MM.1S (cell line): ENCODE results near the gene NSMF.

Source experiments
- DNase-seq: peaks from one replicate; pipeline ENCODE4 v3.0.0-alpha.2; 2015
- H2AFZ ChIP-seq: fragments of 300-600 bp; sonication (generic); 2 replicates; pipeline ENCODE4 v1.6.0; 2016; ENCODE audit warnings: antibody characterized with exemption, low read length
- H3F3A ChIP-seq: fragments of 300-600 bp; sonication (generic); 2 replicates; pipeline ENCODE4 v1.6.1; 2016; ENCODE audit warnings: mild to moderate bottlenecking, antibody characterized with exemption, low read length, moderate library complexity, mixed read lengths; ENCODE audit not compliant: insufficient read depth
- H3K27ac ChIP-seq: fragments of 300-600 bp; sonication (generic); 2 replicates; pipeline ENCODE4 v1.5.1; 2016; ENCODE audit warnings: mild to moderate bottlenecking, low read length
- H3K27me3 ChIP-seq: fragments of 300-600 bp; sonication (generic); replicated peaks from 2 replicates; pipeline ENCODE4 v1.6.0; 2016; ENCODE audit warnings: low read length; ENCODE audit not compliant: insufficient read depth
- H3K36me3 ChIP-seq: fragments of 300-600 bp; sonication (generic); replicated peaks from 2 replicates; pipeline ENCODE4 v1.6.1; 2016; ENCODE audit warnings: mild to moderate bottlenecking, low read length, mixed read lengths; ENCODE audit not compliant: insufficient read depth
- H3K4me1 ChIP-seq: fragments of 300-600 bp; sonication (generic); 2 replicates; pipeline ENCODE4 v1.6.1; 2016; ENCODE audit warnings: low read length, mixed read lengths
- H3K4me2 ChIP-seq: fragments of 300-600 bp; sonication (generic); 2 replicates; pipeline ENCODE4 v1.6.0; 2016; ENCODE audit warnings: low read depth, low read length
- H3K4me3 ChIP-seq: fragments of 300-600 bp; sonication (generic); 2 replicates; pipeline ENCODE4 v1.5.1; 2016; ENCODE audit warnings: low read length, mixed read lengths
- H3K79me2 ChIP-seq: fragments of 300-600 bp; sonication (generic); 2 replicates; pipeline ENCODE4 v1.6.1; 2016; ENCODE audit warnings: mixed run types, low read length, mixed read lengths
- H3K9ac ChIP-seq: fragments of 300-600 bp; sonication (generic); 2 replicates; pipeline ENCODE4 v1.6.1; 2016; ENCODE audit warnings: low read length, mixed read lengths
- H3K9me2 ChIP-seq: fragments of 300-600 bp; sonication (generic); replicated peaks from 2 replicates; pipeline ENCODE4 v1.6.1; 2016; ENCODE audit warnings: mild to moderate bottlenecking, low read length, mixed read lengths; ENCODE audit not compliant: insufficient read depth
- H3K9me3 ChIP-seq: fragments of 300-600 bp; sonication (generic); replicated peaks from 2 replicates; pipeline ENCODE4 v1.6.1; 2016; ENCODE audit warnings: mild to moderate bottlenecking, low read length, mixed read lengths; ENCODE audit not compliant: insufficient read depth
- H4K20me1 ChIP-seq: fragments of 300-600 bp; sonication (generic); 2 replicates; pipeline ENCODE4 v1.6.1; 2016; ENCODE audit warnings: mild to moderate bottlenecking, low read length, moderate library complexity, mixed read lengths; ENCODE audit not compliant: insufficient read depth
- CTCF ChIP-seq: fragments of 300-600 bp; sonication (generic); IDR thresholded peaks from 2 replicates; pipeline ENCODE4 v1.5.1; 2016; ENCODE audit warnings: antibody characterized with exemption, low read length, mixed read lengths
- EZH2 ChIP-seq: fragments of 300-600 bp; sonication (generic); optimal IDR thresholded peaks from 2 replicates; pipeline ENCODE3; 2017; ENCODE audit warnings: low read depth, mild to moderate bottlenecking, antibody characterized with exemption, low read length, mixed read lengths
- EZH2phosphoT487 ChIP-seq: fragments of 300-600 bp; sonication (generic); IDR thresholded peaks from 2 replicates; pipeline ENCODE4 v1.6.1; 2018; ENCODE audit warnings: antibody characterized with exemption, low read length

Gene NSMF

GRCh38 chr9:137454145-137454596 lies 5.0 kb downstream of the NSMF start:
- TF ChIP-seq EZH2 = no peak
- TF ChIP-seq EZH2phosphoT487 = no peak
- no peak for TF ChIP-seq CTCF
- Histone ChIP-seq H3K27me3 (no peaks in the 10 kb centered on the region), H3K9ac (peak overlapping the region; percentile 52; the same call in 1 of the 2 replicates), H3K4me3 (peak overlapping the region; percentile 61), H3K9me2 (no peaks in the 10 kb centered on the region), H3F3A (no peaks in the 10 kb centered on the region), H3K4me2 (peak overlapping the region; percentile 90), H3K27ac (no peak overlapping the region), H3K79me2 (peaks cover 5% of the 10 kb centered on the region; the same call in 1 of the 2 replicates), H2AFZ (peak overlapping the region; percentile 81), H4K20me1 (no peaks in the 10 kb centered on the region), H3K9me3 (no peaks in the 10 kb centered on the region), H3K36me3 (no peaks in the 10 kb centered on the region; the same call in 1 of the 2 replicates), H3K4me1 (peaks cover 8% of the 10 kb centered on the region; the same call in 1 of the 2 replicates)
- peak; percentile 33 for DNase-seq

- H3K79me2 ChIP-seq = peaks cover 5% of the 10 kb centered on the region; the same call in 1 of the 2 replicates
- H3K9ac ChIP-seq = no peak overlapping the region
- peak; percentile 43 for DNase-seq
- TF ChIP-seq EZH2 (no peak), CTCF (no peak), EZH2phosphoT487 (no peak)
- no peak overlapping the region for H3K4me3 ChIP-seq
- no peaks in the 10 kb centered on the region for H3K9me3 ChIP-seq
- H3K9me2 ChIP-seq = no peaks in the 10 kb centered on the region
- H3K4me2 ChIP-seq = no peak overlapping the region
- no peaks in the 10 kb centered on the region; the same call in 1 of the 2 replicates for H3K36me3 ChIP-seq
- no peaks in the 10 kb centered on the region for H3F3A ChIP-seq
- no peaks in the 10 kb centered on the region for H4K20me1 ChIP-seq
- H3K27ac ChIP-seq = no peak overlapping the region
- no peak overlapping the region for H2AFZ ChIP-seq
- no peaks in the 10 kb centered on the region for H3K27me3 ChIP-seq
- H3K4me1 ChIP-seq = peaks cover 8% of the 10 kb centered on the region; the same call in 1 of the 2 replicates
Measured at GRCh38 chr9:137453643-137454081, 5.5 kb downstream of the NSMF start.

- H3K4me2 ChIP-seq = no peak overlapping the region
- TF ChIP-seq EZH2 = no peak
- no peak for TF ChIP-seq EZH2phosphoT487
- no peak for TF ChIP-seq CTCF
- H3K79me2 ChIP-seq = no peaks in the 10 kb centered on the region
- H3K9ac ChIP-seq = no peak overlapping the region
- H3F3A ChIP-seq = no peaks in the 10 kb centered on the region
- no peak overlapping the region for H3K4me3 ChIP-seq
- no peak overlapping the region for H2AFZ ChIP-seq
- no peak overlapping the region for H3K27ac ChIP-seq
- H4K20me1 ChIP-seq = no peaks in the 10 kb centered on the region
- DNase-seq = no peak
- H3K9me3 ChIP-seq = no peaks in the 10 kb centered on the region
- H3K36me3 ChIP-seq = no peaks in the 10 kb centered on the region; the same call in 1 of the 2 replicates
- H3K4me1 ChIP-seq = peaks cover 8% of the 10 kb centered on the region; the same call in 1 of the 2 replicates
- no peaks in the 10 kb centered on the region for H3K9me2 ChIP-seq
- H3K27me3 ChIP-seq = no peaks in the 10 kb centered on the region
Measured at GRCh38 chr9:137452761-137453642, 6.1 kb downstream of the NSMF start.
